DMS53 treated with DMSO at 0.1 percent for 48 hours (cell line): Measurements from ENCODE around the gene RNF151.
A peak's percentile ranks its signal among the peaks of the same experiment; 100 is the strongest.
"Not testable (repeated sequence)": the region's sequence is repeated elsewhere in the genome, so short reads cannot be mapped to it uniquely, and the experiment has no call there.

ENCODE experiments used
- DNase-seq: peaks from one replicate; lab custom pipeline; 2025; ENCODE audit not compliant: unreplicated experiment; lab: John Stamatoyannopoulos, UW

RNF151 gene

GRCh38 chr16:1938910-1939309, 27.7 kb upstream of the RNF151 start:
- DNase-seq = no peak

GRCh38 chr16:1939833-1940232, 26.8 kb upstream of the RNF151 start:
- not testable (repeated sequence) for DNase-seq

DNA sequence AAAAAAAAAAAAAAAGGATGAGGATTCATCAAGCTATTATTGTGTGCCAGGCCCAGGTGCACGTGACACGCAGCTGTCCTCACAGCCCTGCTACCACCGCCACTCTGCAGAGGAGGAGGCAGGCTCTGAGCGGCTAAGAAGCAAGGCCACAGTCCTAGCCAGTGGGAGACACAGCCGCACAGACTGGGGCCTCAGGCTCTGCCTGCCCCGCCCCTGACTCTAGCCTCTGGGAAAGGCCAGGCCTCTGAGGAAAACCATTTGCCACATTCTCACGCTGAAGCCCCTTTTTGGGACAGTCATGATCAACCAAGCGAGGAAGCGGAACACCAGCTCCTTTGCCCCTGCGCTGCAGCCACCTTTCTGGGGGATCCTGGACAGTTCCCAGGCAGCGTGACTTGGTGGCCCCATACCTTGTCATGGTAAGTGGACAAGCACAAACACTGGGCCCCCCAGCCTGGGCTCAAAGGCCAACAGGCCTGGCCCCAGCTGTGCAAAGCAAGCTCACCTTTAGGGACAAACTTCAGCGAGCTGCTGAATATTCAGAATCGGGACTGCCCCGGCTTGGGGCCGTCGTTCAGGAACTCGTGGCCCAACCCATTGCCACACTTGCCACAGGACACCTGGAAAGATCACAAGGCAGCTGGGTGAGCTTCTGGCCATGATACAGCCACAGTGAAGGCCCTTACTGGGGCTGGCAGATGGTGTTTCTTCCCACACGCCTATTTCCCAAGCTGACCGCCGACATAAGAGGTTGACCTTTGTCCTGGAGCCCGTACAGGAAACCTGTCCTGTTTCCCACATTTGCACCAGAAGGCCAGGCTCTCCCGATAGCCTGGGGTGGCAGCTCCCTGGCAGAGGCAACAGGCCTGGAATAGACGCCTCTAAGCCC, 26.1 kb upstream of the RNF151 start:
- DNase-seq = peak; percentile 61

DNA sequence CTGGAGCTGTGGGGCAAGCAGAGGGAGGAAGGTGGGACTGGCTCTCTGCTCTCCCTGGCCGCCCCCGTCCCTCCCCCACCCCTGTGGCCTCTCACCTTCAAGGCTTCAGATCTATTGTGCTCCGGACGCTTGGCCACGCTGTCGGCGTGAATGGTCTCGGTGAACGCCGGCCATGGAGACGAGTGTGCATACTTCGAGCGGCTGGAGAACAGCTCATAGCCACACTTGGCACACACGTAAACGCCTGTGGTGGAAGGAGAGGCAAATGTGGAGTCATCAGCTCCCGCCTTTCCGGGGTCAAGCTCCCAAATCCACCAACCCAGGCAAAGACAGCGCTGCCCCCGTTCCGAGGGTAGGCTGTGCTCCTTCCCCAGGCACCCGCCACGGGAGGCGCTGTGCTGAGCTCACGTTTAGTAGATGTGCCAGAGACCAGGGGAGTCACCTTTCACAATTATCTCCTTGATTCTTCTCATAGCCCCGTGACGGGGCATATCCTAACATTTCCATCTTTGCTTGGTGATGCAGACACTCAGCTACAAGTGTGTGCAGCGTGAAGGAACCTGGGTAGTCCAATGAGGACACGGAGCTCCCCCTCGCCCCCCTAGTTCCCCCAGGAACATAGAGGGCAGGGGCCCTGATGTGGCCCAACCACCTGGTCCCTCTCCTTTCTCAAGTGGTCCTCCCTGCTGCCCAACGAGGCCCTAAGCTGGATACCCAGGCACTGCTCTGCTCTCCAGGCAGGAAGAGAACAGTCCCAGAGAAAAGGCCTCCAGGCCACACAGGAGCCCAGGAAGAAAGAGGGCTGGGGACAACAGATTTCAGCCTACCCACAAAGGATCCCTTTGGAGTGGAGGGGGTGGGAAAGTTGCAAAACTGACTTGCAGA, 25.3 kb upstream of the RNF151 start:
- DNase-seq = peak; percentile 50

- DNase-seq = no peak
These were observed 24.4 kb upstream of the RNF151 start for GRCh38 chr16:1942047-1942809.

DNA sequence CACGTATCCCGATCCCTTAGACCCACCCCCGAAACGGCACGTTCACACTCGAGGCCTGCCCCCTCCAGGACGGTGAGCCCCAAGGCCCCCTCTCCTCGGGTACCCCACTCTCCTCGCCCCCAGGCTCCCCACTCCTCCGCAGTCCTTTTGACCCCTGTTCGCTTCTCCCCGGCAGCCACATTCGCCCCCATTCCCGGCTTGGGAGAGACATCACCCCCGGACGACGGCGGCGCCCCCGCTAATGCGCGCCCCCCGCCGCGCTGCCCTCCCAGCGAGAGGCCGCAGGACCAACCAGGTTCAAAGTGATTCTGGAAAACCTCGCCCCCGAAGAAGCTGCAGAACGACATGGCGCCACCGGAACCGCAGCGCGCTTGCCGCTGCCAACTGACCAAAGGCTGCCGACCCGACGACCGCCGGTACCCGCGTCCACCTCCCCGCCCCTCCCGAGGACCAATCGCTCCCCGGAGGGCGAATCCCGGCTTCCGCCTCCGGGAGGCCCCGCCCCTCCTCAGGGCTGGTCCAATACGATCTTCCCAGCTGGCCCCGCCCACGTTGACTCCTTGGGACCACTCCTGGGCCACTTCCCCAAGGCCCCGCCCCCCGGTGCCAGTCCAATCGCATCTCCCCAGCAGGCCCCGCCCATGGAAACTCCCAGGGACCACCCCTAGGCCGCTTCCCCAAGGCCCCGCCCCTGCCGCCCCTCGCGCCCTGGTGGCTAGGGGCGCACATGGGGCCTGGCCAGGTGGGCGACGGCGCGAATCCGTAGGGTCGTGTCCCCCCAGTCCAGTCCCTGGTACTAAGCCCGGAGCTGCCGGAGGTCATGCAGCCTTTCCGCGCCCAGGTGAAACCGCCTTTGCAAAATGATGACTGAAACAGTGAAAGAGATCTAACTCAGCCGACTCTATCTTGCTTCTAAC, 23.6 kb upstream of the RNF151 start, which contains the start of gene MSRB1:
MSRB1 (minus strand) TSS at position 390 of the 917 bp plus-strand sequence; CDS start at position 347, 43 bp downstream.
- peak; percentile 94 for DNase-seq

- DNase-seq = no peak
These were observed 21.9 kb upstream of the RNF151 start for GRCh38 chr16:1944612-1945199.

DNA sequence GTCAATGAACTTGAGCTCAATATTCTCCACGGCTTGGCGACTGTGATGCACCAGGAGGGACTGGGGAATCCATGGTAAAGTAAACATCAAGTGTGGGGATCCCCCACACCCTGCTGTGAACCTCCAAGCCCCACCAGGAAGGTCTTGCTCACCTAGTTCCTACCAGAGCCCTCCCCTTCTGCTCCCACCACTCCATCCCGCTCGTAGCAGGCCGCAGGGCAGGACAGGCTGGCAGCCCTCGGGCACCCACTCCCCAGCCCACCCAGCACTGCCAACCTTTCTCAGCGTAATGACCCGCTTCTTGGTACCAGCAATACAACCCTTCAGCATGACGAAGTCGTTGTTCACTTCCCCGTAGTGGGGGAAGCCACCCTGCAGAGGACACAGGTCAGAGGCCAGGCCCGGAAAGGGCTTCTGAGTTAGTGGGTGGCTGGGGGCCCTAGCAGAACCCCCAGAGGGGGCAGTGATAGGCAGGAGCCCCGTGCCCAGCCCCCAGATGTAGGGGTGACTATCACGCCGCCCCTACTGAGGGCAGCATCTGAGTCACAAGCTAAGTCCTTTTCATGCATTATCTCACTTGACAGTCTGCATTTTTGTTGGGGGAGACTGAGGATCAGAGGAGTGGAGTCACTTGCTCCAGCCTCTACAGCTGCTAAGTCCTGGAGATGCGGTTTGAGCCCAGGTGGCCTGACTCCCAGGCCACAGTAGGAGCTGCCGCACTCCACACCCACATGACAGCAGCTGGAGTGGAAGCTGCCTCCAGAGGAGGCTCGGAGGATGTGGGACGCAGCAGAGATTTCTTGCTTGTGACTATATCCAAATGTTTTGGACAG, 20.9 kb upstream of the RNF151 start:
- no peak for DNase-seq

DNA sequence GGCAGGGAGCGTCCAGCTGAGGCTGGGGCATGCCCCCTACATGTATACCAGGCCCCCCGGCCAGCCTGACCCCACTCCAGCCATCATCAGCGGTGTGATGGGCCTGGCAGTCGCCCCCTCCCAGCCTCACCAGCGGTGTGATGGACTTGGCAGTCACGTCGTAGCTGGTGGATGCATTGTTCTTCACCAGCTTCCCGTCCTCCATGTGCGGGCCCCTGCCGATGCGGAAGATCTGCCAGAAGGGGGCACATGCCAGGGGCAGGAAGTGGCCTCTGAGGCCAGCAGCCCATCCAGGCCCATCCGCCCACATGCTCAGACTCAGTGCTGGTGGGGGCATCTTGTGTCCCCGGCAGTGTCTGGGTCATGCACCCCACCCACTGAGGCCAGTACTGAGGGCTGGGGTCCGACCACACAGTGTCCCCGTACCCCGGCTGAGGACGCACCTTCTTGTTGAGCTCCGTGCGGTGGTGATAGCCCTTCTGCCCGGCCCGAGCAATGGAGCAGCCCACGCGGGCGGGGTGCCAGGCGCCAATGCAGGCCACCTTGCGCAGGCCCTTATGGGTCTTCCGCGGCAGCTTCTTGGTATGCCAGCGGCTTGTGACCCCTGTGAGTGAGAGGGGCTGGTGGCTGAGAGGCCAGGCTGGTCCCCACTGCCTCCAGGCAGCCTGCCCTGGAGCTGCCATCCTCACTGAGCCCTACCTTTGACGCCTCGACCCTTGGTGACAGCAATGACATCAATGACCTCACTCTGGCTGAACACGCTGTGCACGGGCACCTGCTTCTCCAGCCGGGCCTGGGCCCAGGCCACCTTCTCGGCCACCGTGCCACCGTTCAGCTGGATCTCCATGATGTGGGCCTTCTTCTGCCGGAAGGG, 19.9 kb upstream of the RNF151 start:
- DNase-seq = no peak

DNA sequence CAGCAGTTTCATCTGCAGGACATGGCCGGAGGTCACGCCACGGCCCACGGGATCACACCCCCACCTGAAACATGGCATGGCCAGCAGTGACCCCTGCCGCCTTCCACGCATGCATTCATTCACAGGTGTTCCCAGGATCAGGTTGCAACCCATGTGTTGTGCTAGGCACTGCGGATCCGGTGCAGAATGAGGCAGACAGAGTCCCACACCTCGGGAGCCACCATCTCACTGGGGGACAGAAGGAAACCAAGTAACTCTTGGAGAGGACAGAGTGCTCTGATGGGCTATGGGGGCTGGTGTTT, 19.3 kb upstream of the RNF151 start:
- DNase-seq = no peak

- no peak for DNase-seq
These were observed 17.1 kb upstream of the RNF151 start for GRCh38 chr16:1949507-1949906.

DNA sequence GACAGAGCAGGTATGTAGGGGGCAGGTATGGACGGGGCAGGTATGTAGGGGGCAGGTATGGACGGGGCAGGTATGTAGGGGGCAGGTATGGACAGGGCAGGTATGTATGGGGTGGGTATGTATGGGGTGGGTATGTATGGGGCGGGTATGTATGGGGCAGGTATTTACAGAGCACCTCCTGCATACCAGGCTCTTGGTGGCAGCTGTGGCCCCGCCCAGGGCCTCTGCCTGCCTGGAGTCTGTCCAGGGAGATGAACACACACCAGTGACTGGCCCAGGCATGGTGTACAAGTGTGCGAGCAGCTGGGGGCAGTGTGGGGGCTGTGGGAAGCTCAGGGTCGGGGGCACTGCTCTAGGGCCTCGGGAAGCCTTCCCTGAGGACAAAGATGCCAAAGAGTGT, 16.6 kb upstream of the RNF151 start:
- no peak for DNase-seq

- DNase-seq = no peak
These were observed 16.1 kb upstream of the RNF151 start for GRCh38 chr16:1950559-1950958.

DNA sequence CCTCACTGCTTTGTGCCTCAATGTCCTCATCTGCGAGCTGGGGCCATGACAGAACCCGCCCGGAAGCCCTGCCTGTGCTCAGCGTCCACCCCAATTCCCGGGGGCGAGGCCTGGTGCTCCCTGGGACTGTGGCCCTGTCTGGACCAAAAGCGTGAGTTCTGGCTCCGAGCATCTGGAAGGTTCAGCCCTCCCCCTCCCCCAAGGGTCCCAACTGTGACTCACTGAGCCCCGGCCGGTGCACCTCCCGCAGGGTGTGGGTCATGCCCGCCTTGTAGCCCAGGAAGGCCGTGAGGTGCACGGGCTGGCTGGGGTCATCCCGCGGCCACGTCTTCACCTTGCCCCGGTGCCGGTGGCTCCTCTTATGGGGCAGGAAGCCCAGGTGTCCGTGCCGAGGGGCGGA, 12.9 kb upstream of the RNF151 start:
- DNase-seq = no peak

GRCh38 chr16:1957434-1958142, 9.1 kb upstream of the RNF151 start:
- DNase-seq = not testable (repeated sequence)

DNA sequence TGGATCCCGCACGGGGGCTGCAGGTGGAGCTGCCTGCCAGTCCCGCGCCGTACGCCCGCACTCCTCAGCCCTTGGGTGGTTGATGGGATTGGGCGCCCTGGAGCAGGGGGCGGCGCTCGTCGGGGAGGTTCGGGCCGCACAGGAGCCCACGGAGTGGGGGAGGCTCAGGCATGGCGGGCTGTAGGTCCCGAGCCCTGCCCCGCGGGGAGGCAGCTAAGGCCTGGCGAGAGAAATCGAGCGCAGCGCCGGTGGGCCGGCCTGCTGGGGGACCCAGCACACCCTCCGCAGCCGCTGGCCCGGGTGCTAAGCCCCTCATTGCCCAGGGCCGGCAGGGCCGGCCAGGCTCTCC, 8.5 kb upstream of the RNF151 start:
- not testable (repeated sequence) for DNase-seq

DNA sequence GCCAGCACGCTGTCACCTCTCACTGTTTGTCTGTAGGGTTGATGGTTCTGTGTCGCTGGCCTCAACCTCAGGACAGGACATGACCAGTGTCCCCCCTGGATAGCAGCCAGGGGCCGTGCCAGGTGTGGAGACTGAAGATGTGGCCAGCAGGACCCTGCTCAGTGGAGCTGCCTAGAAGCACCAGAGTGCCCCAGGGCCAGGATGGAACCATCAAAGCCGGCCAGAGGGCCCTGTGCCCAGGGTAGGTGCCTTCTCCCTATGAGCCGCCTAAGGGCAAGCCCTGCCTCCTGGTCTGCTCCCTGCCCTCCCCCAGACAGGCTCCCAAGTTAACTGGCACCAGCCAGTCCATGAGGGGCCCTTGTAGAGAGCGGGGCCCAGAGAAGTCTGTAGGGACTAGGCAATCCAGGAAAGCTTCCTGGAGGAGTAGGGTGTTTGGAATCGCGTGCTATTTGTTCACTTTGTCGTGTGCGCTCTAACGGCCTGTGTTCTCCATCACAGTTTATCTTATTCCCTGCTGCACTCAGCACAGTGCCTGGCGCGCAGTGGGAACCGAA, 7.9 kb upstream of the RNF151 start:
- DNase-seq = no peak
